Left ventricle myocardium superior (tissue), 1 donor: ENCODE results near the gene FFAR3. TPM values are rescaled to one million over a fixed set of nuclear protein-coding genes. Genes with fewer than 3 reads are reported as not detected.
A peak's percentile ranks its signal among the peaks of the same experiment; 100 is the strongest.
"Not testable (repeated sequence)": the region's sequence is repeated elsewhere in the genome, so short reads cannot be mapped to it uniquely, and the experiment has no call there.

Experiments
- ATAC-seq: fragments of 200-7000 bp; cut with Tn5 transposase; one replicate; pipeline ENCODE4 v1.9.1; 2020; ENCODE audit warnings: mild to moderate bottlenecking, moderate library complexity
- DNase-seq: peaks from one replicate; pipeline ENCODE4 v3.0.0-alpha.2; 2020
- intact Hi-C: fragments of 100-400 bp; cut with micrococcal nuclease; formaldehyde crosslinking; loops from one replicate; pipeline ENCODE4 v1.11.0; 2022
- total RNA-seq: library from RNA; stranded (reverse); fragmentation: NEBNext Ultra II Directional; extraction: Animal tissue kit (Norgen Biotek cat#: 25700); gene quantifications from one replicate; pipeline ENCODE4 v1.2.1, GENCODE V29; 2021
- donor health status: DM: no; HTN: yes; CAD: no; lungs with severe emphysema.

The FFAR3 gene
- total RNA-seq, 1 donor from 2014 or later: not detected

- intact Hi-C loops: no loop called here
- no peak for DNase-seq
- ATAC-seq: no peak
Measured at GRCh38 chr19:35392742-35393715, 34.8 kb downstream of the FFAR3 start.

GRCh38 chr19:35395382-35396199 lies 37.3 kb downstream of the FFAR3 start:
- ATAC-seq (peak; percentile 76), DNase-seq (peak; percentile 39)
- intact Hi-C loops: no loop called here

- no peak for DNase-seq
- intact Hi-C loops: no loop called here
- no peak for ATAC-seq
Measured at GRCh38 chr19:35396240-35396885, 38.1 kb downstream of the FFAR3 start.

DNA sequence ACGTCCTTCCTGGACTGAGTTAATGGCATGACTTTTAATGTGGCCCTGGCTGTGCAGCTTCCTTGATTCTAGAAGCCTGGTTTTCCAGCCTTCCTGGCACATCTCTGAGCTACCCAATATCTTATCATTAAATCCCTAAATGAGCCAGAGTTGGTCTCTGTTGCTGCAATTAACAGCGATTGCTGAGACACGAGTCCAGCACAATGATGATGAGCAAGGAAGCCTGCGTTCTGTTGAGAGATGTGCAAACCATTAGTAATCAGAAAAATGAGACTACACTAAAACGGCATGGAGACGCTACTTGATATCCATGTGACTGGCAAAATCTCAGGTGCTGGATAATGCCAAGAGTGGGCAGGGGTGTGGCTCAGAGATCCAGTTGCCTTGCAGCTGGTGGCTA lies 38.8 kb downstream of the FFAR3 start:
- ATAC-seq (no peak), DNase-seq (no peak)
- intact Hi-C loops: no loop called here

- no peak for ATAC-seq
- no peak for DNase-seq
- intact Hi-C loops: no loop called here
Measured at GRCh38 chr19:35398570-35398969, 40.3 kb downstream of the FFAR3 start.

- intact Hi-C loops: no loop called here
- ATAC-seq: peak; percentile 43
- DNase-seq: no peak
Measured at GRCh38 chr19:35399231-35399630, 41.0 kb downstream of the FFAR3 start.

GRCh38 chr19:35399948-35400772 lies 41.9 kb downstream of the FFAR3 start:
- no peak for DNase-seq
- no peak for ATAC-seq
- intact Hi-C loops: no loop called here

DNA sequence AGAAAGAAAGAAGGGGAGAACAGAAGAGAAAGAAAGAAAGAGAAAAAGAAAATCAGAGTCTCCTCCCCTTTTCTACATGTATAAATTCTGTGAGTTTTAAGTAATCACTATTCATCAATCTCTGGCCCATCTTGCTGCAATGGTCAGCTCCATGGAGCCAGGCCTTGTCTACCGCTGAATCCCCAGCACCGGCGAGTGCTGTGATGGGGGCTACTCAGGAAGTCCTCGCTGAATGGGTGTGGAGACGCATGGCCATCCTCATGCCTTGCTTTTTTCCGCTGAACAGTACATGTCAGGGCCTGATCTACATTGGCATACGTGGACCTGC lies 42.5 kb downstream of the FFAR3 start:
- intact Hi-C loops: no loop called here

DNA sequence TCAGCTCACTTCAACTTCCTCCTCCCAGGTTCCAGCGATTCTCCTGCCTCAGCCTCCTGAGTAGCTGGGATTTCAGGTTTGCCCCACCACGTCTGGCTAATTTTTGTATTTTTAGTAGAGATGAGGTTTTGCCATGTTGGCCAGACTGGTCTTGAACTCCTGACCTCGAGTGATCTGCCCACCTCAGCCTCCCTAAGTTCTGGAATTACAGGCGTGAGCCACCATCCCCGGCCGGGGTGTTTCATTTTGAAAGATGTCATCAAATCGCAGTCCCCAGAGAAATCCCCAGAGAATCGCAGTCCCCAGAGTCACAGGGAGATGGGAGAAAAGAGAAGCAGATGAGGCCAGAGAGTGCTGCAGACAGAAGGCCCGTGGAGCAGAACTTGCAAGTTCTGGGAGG lies 43.2 kb downstream of the FFAR3 start:
- intact Hi-C loops, DNase-seq, ATAC-seq: not testable (repeated sequence)

More for the DNA sequence above, 42.5 kb downstream of the FFAR3 start:
- no peak for DNase-seq
- no peak for ATAC-seq

DNA sequence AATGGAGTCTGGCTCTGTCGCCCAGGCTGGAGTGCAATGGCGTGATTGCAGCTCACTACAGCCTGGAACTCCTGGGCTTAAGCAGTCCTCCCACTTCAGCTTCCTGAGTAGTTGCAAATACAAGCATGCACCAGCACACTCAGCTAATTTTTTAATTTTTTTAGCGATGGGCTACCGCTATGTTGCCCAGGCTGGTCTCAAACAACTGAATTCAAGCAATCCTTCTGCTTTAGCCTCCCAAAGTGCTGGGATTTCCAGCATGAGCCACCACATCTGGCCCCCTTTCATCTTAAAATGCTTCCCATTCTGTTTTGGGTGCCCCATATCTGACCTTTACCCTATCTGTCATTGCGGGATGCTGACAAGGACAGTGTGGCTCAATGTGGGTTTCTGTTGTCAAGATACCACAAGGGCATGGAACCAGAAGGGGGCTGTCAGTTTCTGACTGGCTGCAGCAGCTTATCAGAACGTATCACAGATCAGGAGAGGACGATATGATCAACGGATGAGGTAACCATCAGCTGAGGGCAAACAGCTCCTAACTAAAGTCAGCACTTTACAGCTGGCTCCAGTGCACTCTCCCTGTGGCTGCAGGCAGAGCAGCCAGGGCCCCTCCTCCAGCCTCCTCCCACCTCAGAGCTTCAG lies 45.0 kb downstream of the FFAR3 start:
- ATAC-seq: no peak
- intact Hi-C loops: no loop called here
- no peak for DNase-seq

DNA sequence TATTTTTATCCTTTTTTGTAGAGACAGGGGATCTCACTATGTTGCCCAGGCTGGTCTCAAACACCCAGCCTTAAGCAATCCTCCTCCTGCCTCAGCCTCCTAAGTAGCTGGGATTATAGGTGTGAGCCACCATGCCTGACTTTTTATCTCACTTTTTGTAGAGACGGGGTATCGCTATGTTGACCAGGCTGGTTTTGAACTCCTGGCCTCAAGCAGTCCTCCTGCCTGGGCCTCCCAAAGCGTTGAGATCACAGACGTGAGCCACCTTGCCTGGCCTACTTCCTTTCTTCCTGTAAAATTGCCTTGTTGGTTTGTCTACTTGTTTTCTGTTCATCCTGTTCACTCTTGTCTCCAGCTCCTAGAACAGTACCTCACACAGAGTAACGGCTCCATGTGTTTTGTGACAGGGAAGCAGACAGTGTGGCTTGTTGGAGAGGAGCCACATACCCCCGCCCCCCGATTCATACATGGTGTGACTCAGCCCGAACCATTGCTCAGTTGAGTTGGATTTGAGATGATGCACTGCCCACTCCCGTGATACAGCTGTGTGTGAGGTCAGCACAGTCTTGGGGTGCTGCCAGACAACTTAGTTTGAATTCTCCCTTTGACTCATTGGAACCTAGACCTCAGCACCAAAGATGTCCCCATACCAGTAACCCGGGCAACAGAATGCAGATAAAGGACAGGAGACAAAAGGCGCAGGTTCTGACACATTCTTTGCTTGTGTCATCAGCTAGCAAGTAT lies 46.8 kb downstream of the FFAR3 start:
- no peak for DNase-seq
- no peak for ATAC-seq

GRCh38 chr19:35407619-35408018 lies 49.4 kb downstream of the FFAR3 start:
- ATAC-seq (no peak), DNase-seq (no peak)
- intact Hi-C loops: no loop called here

More for the DNA sequence above, 46.8 kb downstream of the FFAR3 start:
- intact Hi-C loops: no loop called here

- ATAC-seq (no peak), DNase-seq (no peak)
- intact Hi-C loops: no loop called here
Measured at GRCh38 chr19:35408284-35409171, 50.3 kb downstream of the FFAR3 start.

GRCh38 chr19:35409191-35409590 lies 50.9 kb downstream of the FFAR3 start:
- DNase-seq (no peak), ATAC-seq (no peak)
- intact Hi-C loops: no loop called here
